ENCODE data around the gene MAN1C1.

MAN1C1 gene

DNA sequence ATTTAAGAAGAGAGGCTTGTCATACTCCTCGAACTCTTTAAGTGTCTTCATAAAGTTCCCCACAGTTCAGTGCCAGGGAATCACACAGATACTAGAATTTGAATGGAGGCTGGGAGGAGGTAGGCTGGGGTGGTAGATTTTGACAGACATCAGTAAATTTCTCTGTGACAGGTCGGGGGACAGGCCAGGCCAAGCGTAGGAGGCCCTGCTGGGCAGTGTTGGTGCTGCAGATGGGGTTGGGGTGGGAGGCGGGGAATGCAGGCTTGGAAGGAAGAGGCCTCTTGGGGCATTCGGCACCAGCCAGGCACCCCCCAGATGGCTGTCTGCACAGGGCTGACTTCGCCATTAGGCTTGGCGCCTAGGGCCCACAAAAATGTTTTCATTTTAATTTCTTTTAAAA is 84.0 kb downstream of the MAN1C1 start:
- DNase-seq: no peak

- no peak for DNase-seq
These were observed 84.6 kb downstream of the MAN1C1 start for GRCh38 chr1:25701030-25701785.

- DNase-seq: no peak
These were observed 85.6 kb downstream of the MAN1C1 start for GRCh38 chr1:25702101-25702775.

DNA sequence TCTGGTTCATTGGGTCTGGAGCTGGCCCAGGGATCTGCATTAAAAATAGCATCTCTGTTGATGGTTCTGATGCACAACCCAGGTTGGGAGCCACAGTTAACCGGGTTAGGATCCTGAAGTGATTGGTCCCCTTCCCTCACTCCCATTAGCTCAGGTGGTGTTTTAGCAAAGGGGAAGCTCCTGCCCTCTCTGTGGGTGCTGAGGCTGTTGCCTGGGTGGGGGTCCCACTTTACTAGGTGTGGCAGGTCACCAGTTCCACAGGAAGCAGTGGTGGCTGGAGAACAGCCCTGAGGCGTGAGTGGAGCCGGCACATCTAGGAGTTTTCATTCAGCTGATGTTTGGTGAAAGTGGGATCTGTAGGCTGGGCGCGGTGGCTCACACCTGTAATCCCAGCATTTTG is 86.5 kb downstream of the MAN1C1 start:
- DNase-seq: no peak

DNA sequence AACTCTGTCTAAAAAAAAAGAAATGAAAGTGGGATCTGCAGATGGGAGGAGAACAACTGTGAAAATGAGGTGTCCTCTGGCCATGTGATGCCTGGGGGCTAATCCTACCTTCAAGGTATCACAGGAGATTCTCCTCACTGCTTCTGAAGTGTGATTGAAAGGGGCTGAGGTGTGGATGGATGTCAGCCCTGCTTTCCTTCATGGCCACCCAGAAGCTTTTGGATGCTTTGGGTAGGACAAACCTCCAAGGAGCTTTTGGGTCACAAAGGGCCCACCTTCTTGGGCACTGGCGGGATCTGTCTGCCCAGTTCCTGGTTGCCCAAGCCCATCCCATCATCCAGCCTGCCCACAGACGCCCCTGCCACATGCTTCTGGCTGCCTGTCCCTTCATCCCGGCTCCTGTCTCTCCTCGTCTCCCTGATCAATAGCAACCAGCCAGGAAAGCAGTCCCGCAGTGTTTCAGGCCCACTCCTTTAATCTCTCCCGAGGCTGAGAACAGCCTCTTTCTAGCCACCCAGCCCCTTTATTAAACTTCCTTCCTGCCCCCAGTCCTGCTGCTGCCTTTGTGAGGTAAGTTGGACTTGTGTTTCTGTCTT is 87.2 kb downstream of the MAN1C1 start:
- no peak for DNase-seq

DNA sequence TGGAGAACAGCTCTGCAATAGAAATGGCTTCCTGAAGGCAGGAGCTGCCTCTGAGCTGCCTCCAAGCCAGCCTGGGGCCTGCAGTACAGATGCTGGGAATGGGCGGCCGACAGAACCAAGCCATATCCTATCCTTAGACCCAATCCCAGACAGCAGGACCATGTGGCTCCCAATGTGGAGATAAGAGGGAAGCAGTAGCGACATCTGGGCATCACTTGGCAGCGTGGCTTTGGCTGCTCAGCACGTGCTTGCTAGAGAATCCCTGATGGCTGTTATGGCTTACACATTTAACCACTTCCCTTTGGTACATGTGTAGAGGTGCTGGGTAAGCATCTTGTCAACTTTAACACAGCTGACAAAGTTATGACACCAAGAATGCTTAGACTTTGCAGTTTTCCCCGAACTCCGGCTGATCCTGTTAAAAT is 87.7 kb downstream of the MAN1C1 start:
- no peak for DNase-seq

- no peak for DNase-seq
These were observed 89.1 kb downstream of the MAN1C1 start for GRCh38 chr1:25705699-25706098.

DNA sequence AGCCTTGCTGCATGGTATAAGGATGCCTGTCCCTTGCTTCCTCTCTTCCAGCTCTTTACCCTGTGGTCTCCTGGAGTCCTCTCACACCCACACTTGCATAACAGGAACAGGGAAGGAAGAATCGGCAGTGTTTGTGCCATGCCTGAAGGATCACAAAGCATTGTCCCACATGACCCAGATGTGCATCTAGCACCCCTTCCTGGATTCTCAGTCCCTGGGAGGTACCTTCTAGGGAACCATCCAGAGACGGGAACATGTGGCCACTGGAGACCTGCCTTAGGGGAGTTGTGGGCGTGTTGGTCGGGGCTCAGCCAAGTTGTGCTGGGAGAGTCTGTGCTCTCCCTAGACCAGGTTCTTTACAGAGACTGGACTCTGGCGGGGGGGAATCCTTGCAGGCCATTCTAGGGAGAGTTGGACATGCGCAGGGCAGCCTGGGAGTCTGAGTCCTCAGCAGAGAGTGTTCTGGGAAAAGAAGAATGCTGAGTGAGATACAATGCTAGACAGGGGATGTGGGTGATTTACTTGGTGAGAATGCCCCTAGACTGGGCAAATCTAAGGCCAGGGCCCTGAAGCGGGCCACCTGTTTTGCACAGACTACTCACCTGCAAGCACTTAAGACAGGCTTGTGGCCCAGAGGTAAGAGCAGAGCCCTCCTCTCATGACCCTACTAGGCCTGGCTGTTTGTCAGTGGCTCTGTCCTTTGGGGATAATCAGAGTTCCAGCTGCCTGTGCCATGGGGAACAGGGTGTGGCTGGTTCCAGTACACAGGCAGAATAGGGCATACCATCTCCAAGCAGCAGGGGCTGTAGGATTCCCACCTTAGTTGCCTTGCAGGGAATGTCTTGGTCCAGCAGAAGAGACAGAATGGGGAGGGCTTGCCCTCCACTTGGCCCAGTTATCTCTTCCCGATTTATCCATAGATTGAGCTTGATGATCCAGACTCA is 89.8 kb downstream of the MAN1C1 start:
- DNase-seq: no peak

DNA sequence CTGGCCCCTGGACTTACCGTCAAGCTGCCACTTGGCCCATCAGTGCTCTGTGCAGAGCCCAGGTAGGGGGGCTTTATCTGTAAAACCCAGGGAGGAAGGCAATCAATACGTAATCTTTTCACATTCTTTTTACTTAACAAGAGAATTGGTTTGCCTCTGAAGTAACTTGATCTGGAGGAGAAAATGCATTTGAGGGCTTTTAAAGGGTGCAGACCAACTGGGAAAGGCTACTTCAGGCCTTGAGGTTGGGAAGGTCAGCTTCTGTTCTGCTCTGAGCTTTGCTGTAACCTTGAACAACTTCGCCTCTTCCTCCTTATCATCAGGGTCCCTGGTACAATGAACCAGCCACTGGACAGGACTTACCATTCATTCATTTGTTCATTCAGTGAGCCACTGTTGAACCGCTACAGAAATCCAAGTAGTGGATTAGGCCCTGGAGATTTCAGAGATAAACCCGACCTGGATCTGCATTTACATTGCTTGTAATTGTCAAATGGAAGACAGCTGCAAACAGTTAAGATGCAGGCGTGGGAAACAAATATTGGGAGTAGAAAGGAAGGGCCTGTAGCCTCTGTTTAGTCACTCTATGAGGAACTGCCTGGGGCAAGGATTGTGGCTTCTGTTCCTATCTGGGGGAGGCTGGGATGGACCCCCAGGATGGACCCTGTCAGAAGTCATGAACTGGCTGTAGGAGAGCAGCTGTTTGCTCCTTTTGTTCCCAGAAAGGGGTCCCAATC is 90.9 kb downstream of the MAN1C1 start:
- no peak for DNase-seq

GRCh38 chr1:25710583-25711347 is 94.2 kb downstream of the MAN1C1 start:
- DNase-seq: no peak

- peak; percentile 50 for DNase-seq
These were observed 95.1 kb downstream of the MAN1C1 start for GRCh38 chr1:25711555-25712298.

DNA sequence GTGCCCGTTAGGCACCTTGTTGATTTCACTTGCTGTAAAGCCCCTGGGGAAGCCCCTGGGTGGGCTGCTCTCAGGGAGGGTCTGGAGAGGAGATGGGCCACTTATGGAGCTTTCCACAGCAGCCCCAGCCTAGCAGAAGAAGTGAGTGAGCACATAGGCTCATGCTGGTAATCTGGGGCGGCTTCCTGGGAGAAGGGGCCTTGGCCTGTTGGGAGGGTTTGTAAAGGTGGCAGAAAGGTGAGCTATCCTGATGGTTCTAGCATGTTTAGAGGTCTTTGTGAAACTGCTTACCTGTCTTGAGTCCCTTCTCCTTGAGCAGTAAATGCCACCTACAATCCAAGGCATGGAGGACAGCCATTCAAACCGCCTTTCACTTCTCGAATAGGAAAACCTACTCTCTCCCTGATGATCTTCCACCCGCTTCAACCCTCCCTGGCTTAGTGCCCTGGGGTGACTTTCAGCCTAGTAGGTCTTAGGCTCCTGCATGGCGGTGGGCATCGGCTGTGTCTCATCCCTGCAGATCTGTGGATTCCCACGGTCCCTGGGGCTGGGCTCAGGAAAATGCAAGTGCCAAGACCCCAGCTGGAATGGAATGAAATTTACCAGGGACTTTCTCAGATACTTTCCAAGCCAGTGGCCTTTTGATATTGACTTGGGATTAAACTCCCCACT is 95.8 kb downstream of the MAN1C1 start:
- no peak for DNase-seq

DNA sequence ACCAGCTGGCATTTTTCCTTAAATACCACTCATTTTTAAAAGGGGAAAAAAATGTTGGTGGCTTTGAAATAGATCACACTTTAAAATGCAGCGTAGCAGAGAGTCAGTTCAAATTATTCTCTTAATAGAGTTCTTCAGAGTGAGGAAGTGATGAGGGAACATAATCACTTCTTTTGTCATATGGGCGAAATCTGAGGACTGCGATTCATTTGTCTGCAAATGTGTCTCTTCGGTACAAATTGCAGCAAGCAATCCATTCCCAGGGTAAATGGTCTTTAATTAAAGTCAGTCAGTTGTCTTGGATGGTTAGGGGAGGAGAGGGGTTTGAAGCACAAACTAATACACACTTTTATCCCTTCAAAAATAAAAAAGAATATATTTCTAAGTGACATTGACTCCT is 97.4 kb downstream of the MAN1C1 start:
- DNase-seq: no peak

DNA sequence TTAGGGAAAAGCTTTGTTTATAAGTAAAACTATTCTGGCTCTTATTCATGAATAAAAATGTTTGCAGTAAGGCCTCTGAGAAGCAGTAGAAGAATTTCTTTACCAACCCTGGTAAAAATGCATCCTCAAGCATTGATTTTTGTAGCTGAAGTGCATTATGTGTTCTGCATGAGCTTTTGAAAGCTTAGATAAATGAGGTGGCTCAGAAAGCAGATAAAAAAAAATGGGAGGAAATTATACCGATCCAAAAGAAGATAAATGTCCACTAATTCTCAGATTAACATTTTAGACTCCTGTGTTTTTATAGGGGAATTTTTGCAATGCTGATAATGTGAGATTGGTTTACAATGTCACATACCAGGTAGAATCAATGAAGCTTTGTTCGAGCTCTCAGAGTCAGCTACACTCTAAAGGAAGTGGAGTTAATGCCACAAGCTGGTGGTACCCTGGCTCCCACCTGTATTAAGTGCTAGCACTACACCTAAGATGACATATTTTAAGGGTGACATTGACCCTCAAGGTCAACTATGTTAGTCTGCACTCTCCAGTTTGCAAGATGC is 97.9 kb downstream of the MAN1C1 start:
- DNase-seq: no peak

GRCh38 chr1:25715888-25716287 is 99.3 kb downstream of the MAN1C1 start:
- no peak for DNase-seq

DNA sequence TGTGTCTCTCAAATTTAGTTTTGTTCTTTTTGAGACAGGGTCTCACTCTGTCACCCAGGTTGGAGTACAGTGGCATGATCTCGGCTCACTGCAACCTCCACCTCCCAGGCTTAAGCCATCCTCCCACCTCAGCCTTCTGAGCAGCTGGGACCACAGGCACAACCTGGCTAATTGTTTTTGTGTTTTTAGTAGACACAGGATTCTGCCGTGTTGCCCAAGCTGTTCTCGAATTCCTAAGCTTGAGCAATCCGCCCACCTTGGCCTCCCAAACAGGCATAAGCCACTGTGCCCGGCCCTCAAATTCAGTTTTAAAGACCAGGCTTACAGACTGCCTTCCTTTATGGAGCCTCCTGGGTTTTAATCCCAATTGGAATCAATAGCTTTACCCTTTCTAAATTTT is 99.7 kb downstream of the MAN1C1 start:
- no peak for DNase-seq

DNA sequence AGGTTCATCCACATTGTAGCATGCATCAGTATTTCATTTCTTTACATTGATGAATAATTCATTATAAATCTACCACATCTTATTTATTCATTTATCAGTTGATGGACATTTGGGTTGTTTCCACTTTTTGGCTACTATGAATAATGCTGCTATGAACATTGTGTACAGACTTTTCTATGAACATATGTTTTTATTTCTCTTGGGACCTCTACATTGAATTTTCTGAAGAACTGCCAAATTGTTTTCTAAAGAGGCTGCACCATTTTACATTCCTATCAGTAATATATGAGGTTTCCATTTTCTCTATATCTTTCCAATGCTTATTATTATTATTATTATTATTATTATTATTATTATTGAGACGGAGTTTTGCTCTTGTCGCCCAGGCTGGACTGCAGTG is 102.1 kb downstream of the MAN1C1 start:
- DNase-seq: no peak

GRCh38 chr1:25720624-25721023 is 104.0 kb downstream of the MAN1C1 start:
- no peak for DNase-seq

DNA sequence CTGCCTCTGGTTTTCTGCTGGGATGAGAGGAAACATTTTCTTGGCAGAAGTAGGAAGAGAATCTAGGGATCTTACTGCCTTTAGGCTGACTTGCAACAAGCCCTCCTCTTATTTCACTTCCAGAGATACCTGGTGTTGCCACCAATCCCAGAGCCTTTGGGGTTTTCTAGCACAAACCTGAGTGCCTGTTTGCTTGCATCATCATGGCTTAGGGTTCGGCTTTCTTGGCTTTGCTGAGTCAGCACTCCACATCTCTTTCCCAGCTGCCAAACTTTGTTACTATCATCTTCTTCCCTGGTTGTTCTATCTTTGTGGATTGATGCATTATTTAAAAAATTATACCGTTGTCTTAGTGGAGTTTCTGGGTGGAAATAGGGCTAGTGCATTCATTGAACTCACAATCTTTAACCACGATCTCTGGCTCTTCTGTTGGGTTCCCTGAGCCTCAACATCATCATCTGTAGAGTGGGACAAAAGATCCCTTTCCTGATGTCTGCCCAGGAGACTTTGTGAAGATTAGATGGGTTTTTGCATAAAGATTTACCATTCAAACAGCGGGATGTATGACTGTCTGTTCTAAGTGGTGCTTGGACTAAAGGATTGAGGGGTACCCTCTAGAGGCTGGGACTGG is 106.8 kb downstream of the MAN1C1 start:
- DNase-seq: no peak

Data from activated CD4-positive, alpha-beta T cell treated with anti-CD3 and anti-CD28 coated beads, Interleukin-2, amount 50 U/mL, for 1 hour (primary cell).